ENCODE measurements around the gene UPK3B.
"Not testable (repeated sequence)": the region's sequence is repeated elsewhere in the genome, so short reads cannot be mapped to it uniquely, and the experiment has no call there.

UPK3B gene

GRCh38 chr7:76509931-76510877 lies at the start of gene UPK3B:
Gene UPK3B, plus strand, starts transcription at chr7:76510552. Its CDS starts 101 bp downstream, at chr7:76510653.
- DNase-seq (ENCODE audit: low read depth in 2 of 2), result no peak

DNA sequence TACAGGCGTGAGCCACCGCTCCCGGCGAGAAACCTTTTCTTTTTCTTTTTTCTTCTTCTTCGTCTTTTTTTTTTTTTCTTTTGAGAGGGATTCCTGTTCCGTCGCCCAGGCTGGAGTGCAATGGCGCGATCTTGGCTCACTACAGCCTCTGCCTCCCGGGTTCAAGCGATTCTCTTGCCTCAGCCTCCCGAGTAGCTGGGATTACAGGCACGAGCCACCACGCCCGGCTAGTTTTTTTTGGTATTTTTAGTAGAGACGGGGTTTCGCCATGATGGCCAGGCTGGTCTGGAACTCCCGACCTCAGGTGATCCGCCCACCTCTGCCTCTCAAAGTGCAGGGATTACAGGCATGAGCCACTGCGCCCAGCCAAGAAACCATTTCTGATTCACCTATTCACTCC lies 49.6 kb upstream of the UPK3B start:
- not testable (repeated sequence) for DNase-seq (ENCODE audit: low read depth in 2 of 2)

- peak in 1 of 2 donors; percentile 33 for DNase-seq (ENCODE audit: low read depth in 2 of 2)
Observed at GRCh38 chr7:76461464-76462101, 48.8 kb upstream of the UPK3B start, which contains the start of gene DTX2. Gene DTX2, plus strand, starts transcription at chr7:76461709. Its CDS starts 18,801 bp downstream, at chr7:76480510.

GRCh38 chr7:76462271-76462882 lies 48.0 kb upstream of the UPK3B start:
- DNase-seq (ENCODE audit: low read depth in 2 of 2), result not testable (repeated sequence)

GRCh38 chr7:76464959-76465358 lies 45.4 kb upstream of the UPK3B start:
- not testable (repeated sequence) for DNase-seq (ENCODE audit: low read depth in 2 of 2)

- not testable (repeated sequence) for DNase-seq (ENCODE audit: low read depth in 2 of 2)
Observed at GRCh38 chr7:76465950-76466349, 44.4 kb upstream of the UPK3B start.

DNA sequence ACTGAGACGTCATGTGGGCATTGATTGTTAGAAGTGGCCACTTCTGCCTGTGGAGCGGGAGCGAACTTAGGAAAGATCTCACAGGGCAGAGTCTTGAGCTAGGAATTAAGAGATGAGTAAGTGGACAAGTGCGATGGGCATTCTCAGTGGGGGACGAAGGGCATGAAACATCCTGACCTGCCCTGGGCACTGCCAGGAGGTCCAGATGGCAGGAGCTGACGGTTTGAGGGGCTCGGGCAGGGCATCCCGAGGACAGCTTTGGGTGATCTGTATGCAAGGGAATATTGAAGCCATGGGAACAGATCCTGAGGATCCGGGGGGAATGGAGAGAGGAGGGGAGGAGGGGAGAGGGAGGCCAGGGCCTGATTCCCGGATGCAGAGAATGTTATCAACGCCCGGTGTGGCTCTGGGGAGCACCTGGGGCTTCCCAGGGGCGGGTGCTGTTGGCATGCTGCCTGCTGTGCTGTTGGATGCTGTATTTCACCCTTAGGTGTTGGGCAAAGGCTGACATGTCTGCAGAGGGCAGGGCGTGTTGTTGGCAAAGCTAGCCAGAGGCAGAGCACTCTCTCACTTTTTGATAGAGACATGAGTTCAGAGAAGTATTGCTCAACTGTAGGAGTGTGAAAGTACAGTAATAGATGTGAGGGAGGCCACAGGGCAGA lies 42.5 kb upstream of the UPK3B start:
- not testable (repeated sequence) for DNase-seq (ENCODE audit: low read depth in 2 of 2)

- not testable (repeated sequence) for DNase-seq (ENCODE audit: low read depth in 2 of 2)
Observed at GRCh38 chr7:76471556-76472221, 38.7 kb upstream of the UPK3B start.

DNA sequence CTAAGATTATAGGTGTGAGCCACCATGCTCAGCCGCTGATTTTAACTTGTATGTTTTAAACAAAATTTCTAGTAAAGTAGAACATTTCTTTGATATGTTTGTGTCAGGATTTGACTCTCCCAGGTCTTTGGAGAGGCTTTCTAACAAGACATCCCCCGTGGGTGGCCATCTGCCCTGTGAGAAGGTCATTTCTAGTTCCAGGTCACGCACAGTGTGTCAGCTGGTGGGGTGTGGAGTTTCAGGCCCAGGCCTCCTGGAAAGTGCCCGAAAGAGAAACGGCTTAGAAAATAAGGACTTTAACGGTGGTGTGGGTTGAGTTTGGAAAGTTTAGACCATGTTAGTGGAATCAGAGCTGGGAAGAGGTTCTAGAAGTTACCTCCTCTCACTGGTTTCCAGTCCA lies 37.3 kb upstream of the UPK3B start:
- DNase-seq (ENCODE audit: low read depth in 2 of 2), result not testable (repeated sequence)

DNA sequence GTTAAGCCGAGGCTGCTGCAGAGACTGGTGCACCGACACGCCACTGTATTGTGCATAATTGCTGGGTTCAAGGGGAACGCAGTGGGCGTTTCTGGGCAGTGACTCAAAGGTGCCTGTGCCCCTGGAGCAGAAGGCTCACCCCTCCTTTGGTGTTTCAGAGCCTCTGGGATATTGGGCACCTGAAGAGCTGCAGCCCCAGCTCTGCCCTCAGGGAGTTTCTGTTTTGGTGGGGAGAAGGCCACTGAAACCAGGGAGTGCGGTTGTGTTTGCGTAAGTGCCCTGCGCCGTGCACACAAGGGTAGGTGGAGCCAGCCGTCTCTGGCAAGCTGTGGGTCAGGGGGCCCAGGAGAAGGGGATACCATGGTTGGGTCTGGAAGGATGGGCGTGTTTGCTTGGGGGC lies 34.1 kb upstream of the UPK3B start:
- not testable (repeated sequence) for DNase-seq (ENCODE audit: low read depth in 2 of 2)

GRCh38 chr7:76476742-76477474 lies 33.4 kb upstream of the UPK3B start:
- DNase-seq (ENCODE audit: low read depth in 2 of 2), result not testable (repeated sequence)

- not testable (repeated sequence) for DNase-seq (ENCODE audit: low read depth in 2 of 2)
Observed at GRCh38 chr7:76479628-76480027, 30.7 kb upstream of the UPK3B start.

GRCh38 chr7:76480403-76481253 lies 29.7 kb upstream of the UPK3B start:
- not testable (repeated sequence) for DNase-seq (ENCODE audit: low read depth in 2 of 2)

GRCh38 chr7:76482660-76483059 lies 27.7 kb upstream of the UPK3B start:
- not testable (repeated sequence) for DNase-seq (ENCODE audit: low read depth in 2 of 2)

DNA sequence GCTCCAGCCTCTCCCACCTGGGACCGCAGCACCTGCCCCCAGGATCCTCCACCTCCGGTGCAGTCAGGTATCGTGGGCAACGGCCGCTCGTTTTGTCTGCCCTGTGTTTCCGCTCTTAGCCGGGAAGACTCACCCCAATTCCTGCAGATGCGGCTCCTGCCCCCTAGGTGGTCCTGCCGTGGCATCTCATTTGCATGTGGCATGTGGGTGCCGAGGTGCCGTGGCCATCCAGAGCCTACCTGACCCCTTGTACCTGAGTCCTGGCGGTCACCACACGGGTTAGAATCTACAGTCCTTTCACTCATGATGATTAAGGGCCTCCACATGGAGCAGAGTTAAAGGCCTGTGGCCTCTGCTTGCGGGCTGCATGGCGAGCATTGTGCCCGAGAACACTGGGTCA lies 27.3 kb upstream of the UPK3B start:
- DNase-seq (ENCODE audit: low read depth in 2 of 2), result not testable (repeated sequence)

DNA sequence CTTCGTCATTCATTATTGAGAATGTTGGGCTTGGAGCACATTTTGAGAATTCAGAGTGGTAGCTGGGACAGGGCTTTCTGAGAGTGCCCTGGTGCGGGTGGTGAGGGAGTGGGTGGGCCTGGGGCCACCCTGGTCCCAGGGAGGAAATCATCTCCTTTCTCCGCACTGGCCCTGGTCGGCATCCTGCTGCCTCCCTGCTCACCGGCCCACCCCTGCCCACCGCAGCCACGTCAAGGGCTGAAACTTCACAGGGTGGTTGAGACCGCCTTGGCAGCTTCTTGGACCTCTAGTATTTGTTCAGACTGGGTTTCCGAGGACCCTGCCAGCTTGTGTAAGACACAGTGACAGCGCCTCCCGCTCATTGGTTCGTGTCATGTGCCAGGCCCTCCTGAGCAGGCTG lies 25.9 kb upstream of the UPK3B start:
- DNase-seq (ENCODE audit: low read depth in 2 of 2), result not testable (repeated sequence)

DNA sequence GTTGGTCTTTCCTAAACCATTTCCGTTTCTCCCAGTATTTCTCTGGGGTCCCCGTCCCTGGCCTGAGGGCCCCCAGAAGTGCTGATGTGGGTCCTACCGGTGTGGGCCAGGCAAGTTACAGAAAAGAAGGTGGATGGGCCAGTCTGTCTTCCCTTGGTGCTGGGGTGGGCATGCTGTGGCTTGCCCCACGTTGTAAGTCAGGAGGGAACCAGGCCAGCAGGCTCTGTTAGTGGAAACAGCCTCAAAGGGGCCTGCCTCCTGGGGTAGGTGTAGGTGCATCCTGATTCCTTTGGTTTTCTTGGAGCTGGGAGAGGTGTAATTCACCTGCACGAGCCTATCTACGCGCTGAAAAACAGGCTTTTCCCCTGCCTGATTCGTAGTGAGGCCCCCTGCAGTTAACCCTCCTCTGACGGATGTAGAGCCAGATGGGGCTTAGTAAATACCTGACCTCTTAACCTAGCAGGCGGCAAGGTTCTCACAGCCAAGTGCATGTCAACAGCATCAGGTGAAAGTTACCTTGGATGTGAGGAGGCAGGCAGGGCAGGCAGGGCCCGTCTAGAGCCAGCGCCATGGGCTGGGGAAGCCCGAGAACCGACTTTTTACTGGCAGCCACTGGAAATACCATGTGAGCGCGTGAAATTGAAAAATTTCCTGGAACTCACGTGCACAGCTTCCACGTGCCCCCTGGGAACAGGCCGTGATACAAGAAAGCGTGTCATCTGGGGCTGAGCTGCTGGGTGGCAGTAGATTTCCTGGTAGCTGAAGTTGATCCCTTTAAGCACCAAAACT lies 24.3 kb upstream of the UPK3B start:
- not testable (repeated sequence) for DNase-seq (ENCODE audit: low read depth in 2 of 2)

DNA sequence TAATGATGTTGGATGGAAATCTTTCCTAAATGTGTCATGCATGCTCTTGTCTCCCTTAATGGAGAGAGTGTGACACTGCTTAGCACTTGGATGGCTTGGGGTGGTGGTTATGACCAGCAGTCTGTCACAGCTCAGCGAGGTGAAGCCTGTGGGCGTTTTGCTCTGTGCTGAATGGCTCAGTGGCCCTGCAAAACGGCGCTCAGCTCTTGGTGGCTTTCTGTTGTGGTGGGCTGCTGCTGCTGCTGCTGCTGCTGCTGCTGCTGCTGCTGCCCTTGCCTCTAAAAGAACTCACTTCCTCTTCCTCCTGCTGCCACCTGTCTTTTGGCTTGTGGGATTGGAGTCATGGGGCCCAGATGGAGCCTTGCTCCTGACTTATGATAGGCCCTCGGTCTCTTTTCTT lies 23.7 kb upstream of the UPK3B start:
- DNase-seq (ENCODE audit: low read depth in 2 of 2), result peak in 1 of 2 donors; percentile 32

DNA sequence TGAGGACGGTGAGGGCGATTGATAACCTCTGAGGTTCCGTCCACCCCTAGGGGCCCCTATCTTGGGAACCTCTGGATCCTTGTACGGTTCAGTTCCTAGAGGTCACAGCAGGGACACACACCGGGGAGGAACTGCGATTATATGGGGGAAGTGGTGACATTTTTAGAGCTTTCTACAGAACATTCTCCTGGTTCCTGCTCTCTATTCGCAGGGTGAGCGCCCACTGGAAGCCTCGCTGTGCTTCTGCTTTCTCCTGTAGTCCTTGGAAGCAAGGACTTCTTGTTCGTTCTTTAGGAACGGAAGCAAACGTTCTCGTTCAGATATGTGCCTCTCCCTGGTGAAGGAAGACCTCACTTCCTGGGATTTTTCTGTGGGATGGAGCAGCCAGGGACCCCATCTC lies 22.4 kb upstream of the UPK3B start:
- not testable (repeated sequence) for DNase-seq (ENCODE audit: low read depth in 2 of 2)
